Fibroblast of lung (primary cell): ENCODE results near the gene RASSF1.

Source experiments
- CTCF ChIP-seq, 2 donors: IDR thresholded peaks in 1 of 2; conservative IDR thresholded peaks in 1 of 2; 1 replicate in 1 of 2; 2 replicates in 1 of 2; pipeline ENCODE4 v1.5.1; 2011 to 2012; ENCODE audit warnings: low read length in 2 of 2, control low read depth in 1 of 2, inconsistent platforms in 1 of 2, low read depth in 1 of 2, mild to moderate bottlenecking in 1 of 2
- EZH2 ChIP-seq: IDR thresholded peaks from 2 replicates; pipeline ENCODE4 v1.5.1; 2012; ENCODE audit warnings: low read length, control low read depth, mild to moderate bottlenecking; ENCODE audit errors: missing control alignments

GRCh38 chr3:50294492-50295403 lies 45.9 kb downstream of the RASSF1 start:
- TF ChIP-seq CTCF (conservative IDR thresholded peaks at IDR 0.05 in 1 of 2, IDR thresholded peaks at IDR 0.05 in 1 of 2; ENCODE audit: low read depth in 1 of 2, low read length in 2 of 2) (no peak), EZH2 (no peak)
